ENCODE results near the gene SH3RF3. TPM values are rescaled to one million over a fixed set of nuclear protein-coding genes. Genes with fewer than 3 reads are reported as not detected.

Gene SH3RF3
- total RNA-seq, 3 donors from 2014 or later, result 3.2 to 5.6 (median 4.6) TPM

DNA sequence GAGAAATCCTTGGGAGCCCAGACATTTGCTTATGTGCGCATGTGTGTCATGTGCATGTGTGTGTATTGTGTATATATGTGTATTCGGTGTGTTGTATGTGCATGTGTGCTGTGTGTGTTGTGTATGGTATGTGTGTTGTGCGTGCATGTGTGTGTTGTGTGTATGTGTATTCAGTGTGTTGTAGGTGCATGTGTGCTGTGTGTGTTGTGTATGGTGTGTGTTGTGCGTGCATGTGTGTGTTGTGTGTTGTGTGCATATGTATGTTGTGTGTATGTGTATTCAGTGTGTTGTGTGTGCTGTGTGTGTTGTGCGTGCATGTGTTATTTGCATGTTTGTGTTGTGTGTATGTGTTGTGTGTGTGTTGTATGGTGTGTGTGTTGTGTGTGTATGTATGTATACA is 136.9 kb downstream of the SH3RF3 start:
- Histone ChIP-seq H3K9me3 (no peaks in the 10 kb centered on the region), H3K27ac (no peak overlapping the region), H3K36me3 (no peaks in the 10 kb centered on the region), H3K4me1 (no peaks in the 10 kb centered on the region), H3K4me3 (no peak overlapping the region), H3K27me3 (no peaks in the 10 kb centered on the region)
- no peak for DNase-seq (ENCODE audit: low spot score in 2 of 2)
- intact Hi-C loops (cut with DNase I; ENCODE audit: low total_unique reads), result no loop called here
- TF ChIP-seq POLR2A (IDR thresholded peaks at IDR 0.05) (no peak), POLR2AphosphoS5 (IDR thresholded peaks at IDR 0.05) (no peak)
- TF ChIP-seq, protein P1, sequence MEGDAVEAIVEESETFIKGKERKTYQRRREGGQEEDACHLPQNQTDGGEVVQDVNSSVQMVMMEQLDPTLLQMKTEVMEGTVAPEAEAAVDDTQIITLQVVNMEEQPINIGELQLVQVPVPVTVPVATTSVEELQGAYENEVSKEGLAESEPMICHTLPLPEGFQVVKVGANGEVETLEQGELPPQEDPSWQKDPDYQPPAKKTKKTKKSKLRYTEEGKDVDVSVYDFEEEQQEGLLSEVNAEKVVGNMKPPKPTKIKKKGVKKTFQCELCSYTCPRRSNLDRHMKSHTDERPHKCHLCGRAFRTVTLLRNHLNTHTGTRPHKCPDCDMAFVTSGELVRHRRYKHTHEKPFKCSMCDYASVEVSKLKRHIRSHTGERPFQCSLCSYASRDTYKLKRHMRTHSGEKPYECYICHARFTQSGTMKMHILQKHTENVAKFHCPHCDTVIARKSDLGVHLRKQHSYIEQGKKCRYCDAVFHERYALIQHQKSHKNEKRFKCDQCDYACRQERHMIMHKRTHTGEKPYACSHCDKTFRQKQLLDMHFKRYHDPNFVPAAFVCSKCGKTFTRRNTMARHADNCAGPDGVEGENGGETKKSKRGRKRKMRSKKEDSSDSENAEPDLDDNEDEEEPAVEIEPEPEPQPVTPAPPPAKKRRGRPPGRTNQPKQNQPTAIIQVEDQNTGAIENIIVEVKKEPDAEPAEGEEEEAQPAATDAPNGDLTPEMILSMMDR (IDR thresholded peaks at IDR 0.05), result no peak

DNA sequence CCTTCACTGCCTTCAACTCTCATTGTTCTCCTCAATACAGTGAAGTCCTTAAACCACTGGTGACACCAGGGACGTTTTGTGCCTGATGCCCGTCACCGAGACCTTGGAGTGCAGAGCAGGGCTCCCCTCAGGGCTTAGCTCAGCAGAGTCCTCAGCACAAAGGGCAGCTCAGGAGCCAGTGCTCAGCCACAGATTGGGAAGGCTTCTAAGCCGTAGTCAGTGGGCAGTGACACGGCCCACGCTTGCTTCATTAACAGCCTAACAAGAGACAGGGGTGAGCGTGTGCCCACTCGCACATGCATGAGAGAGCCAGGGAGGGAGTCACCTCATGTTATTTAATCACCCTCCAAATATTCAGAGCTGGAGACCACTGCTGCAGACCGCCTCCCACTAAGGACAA is 137.5 kb downstream of the SH3RF3 start:
- no peak for TF ChIP-seq POLR2AphosphoS5 (IDR thresholded peaks at IDR 0.05)
- Histone ChIP-seq H3K9me3 (no peaks in the 10 kb centered on the region), H3K27ac (no peak overlapping the region), H3K4me1 (no peaks in the 10 kb centered on the region), H3K36me3 (no peaks in the 10 kb centered on the region), H3K4me3 (no peak overlapping the region), H3K27me3 (no peaks in the 10 kb centered on the region)
- intact Hi-C loops (cut with DNase I; ENCODE audit: low total_unique reads), result no loop called here
- no peak for DNase-seq (ENCODE audit: low spot score in 2 of 2)

DNA sequence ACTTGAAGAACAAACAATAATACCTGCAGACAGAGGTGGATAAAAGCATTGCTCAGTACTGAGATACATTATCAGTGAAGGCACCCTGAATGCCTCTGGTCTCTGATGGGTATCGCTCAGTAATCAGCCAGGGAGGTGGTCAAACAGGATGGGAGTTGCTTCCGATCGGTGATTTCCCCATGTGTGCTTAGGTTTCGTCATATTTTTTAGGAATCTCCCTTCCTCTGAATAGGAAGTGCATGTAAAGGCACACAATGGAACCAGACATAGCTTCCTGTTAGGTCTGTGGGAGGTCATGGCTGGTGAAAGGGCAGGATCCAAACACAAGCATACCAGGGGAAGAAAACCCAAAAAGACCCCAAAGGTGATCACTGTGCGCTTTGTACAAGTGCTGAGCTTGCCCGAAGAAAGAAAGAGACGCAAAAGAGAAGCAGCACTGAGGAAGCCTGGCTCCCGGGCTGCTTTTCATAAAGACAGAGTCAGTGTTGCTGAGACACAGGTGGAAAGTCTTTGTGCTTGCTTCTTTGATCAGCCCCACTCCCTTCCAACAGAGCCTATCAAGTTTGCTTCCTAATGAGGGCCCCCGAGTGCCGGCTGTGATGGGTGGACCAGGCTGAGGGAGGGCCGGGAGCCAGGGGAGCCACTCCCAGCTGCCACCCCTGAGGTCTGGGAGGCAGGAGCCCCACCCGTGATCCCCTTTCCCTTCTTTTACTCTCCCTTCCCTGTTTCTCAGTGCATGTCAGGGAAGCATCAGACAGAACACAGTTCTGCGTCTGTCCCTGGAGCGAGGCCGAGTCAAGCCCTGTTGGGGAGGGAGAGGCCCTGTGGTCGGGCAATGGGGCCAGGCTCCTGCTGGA is 138.2 kb downstream of the SH3RF3 start:
- Histone ChIP-seq H3K27me3 (no peaks in the 10 kb centered on the region), H3K4me1 (no peaks in the 10 kb centered on the region), H3K9me3 (no peaks in the 10 kb centered on the region), H3K4me3 (no peak overlapping the region), H3K36me3 (no peaks in the 10 kb centered on the region), H3K27ac (peak overlapping the region in 1 of 2 donors; percentile 55)
- peak in 1 of 3 donors; percentile 13 for TF ChIP-seq POLR2AphosphoS5 (IDR thresholded peaks at IDR 0.05)
- TF ChIP-seq, protein P1 (IDR thresholded peaks at IDR 0.05), result no peak
- DNase-seq (ENCODE audit: low spot score in 2 of 2), result no peak
- intact Hi-C loops (cut with DNase I; ENCODE audit: low total_unique reads), result no loop called here

DNA sequence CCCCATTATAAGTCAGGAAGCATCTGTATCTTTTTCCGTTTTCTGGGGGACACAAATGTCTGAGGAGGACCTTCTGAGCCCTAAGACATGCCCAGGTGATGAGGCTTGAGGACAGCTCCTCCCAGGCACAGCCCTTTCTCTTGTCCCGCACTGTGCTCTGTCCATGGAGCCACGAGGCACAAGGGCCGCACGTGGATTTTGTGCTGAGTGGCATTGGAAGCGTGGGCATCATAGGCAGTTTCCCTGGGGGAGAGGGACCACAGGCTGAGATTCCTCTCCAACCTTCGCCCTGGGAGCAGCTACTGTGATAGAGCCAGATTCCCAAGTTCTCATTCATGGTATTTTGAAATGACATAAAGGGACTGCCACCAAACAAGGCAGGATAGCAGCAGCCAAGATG is 139.9 kb downstream of the SH3RF3 start:
- no peaks in the 10 kb centered on the region for H3K27me3 ChIP-seq
- TF ChIP-seq, protein P1 (IDR thresholded peaks at IDR 0.05), result no peak
- TF ChIP-seq POLR2A (IDR thresholded peaks at IDR 0.05) (no peak), POLR2AphosphoS5 (IDR thresholded peaks at IDR 0.05) (no peak)
- intact Hi-C loops (cut with DNase I; ENCODE audit: low total_unique reads), result no loop called here
- no peaks in the 10 kb centered on the region for H3K36me3 ChIP-seq
- H3K4me1 ChIP-seq, result no peaks in the 10 kb centered on the region
- no peak for DNase-seq (ENCODE audit: low spot score in 2 of 2)
- H3K4me3 ChIP-seq, result no peak overlapping the region
- H3K27ac ChIP-seq, result no peak overlapping the region
- H3K9me3 ChIP-seq, result no peaks in the 10 kb centered on the region

DNA sequence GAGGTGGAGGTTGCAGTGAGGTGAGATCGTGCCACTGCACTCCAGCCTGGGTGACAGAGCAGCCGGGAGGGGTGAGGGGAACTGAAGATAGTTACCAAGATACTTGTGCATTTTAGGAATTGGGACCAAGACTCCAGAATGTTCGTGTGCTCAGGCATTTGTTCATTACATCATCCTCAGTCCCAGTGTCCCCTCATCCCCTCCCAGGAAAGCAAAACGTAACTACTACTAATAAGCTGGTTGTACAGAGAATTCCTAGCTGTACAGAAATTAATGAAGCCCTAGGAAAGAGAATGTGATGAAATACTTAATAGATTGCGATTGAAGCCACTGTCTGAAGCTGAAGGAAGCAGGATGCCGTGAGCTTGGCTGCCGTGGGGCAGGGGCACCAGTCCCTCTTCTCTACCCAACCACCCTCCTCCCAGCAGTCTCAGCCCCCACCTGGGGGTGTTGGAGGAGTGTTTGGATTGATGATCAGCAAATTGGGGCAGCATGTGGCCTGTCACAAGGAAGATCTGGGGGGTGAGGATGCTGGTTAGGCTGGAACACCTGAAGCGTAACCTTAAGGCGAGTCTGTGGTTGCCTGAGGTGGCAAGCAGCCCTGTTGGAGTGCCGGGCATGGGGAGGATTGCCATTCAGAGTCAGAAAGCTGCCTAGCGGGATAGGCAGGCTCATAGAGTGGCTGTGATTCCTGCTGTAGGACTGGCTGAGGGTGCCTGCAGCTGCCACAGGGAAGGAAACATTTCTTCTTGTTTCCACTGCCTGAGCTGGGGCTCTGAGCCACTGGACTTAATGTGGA is 140.9 kb downstream of the SH3RF3 start:
- TF ChIP-seq POLR2A (IDR thresholded peaks at IDR 0.05) (no peak), POLR2AphosphoS5 (IDR thresholded peaks at IDR 0.05) (no peak)
- TF ChIP-seq, protein P1 (IDR thresholded peaks at IDR 0.05), result no peak
- intact Hi-C loops (cut with DNase I; ENCODE audit: low total_unique reads), result no loop called here
- H3K9me3 ChIP-seq, result no peaks in the 10 kb centered on the region
- H3K4me3 ChIP-seq, result no peak overlapping the region
- H3K4me1 ChIP-seq, result no peaks in the 10 kb centered on the region
- H3K36me3 ChIP-seq, result no peaks in the 10 kb centered on the region
- H3K27me3 ChIP-seq, result no peaks in the 10 kb centered on the region
- peak; percentile 32 to 35 for DNase-seq (ENCODE audit: low spot score in 2 of 2)
- H3K27ac ChIP-seq, result peak overlapping the region in 1 of 2 donors; percentile 4

Data from breast epithelium (tissue), 4 donors.